ENCODE results near the gene GALNT2. TPM values are rescaled to one million over a fixed set of nuclear protein-coding genes. Genes with fewer than 3 reads are reported as not detected.
A peak's percentile ranks its signal among the peaks of the same experiment; 100 is the strongest.

The GALNT2 gene
- total and polyA plus RNA-seq, 9 of the 15 experiments (the other 6 are each of a cell fraction or from before 2014, with no cell fraction given), result 1.6 to 106 (median 51.9) TPM

DNA sequence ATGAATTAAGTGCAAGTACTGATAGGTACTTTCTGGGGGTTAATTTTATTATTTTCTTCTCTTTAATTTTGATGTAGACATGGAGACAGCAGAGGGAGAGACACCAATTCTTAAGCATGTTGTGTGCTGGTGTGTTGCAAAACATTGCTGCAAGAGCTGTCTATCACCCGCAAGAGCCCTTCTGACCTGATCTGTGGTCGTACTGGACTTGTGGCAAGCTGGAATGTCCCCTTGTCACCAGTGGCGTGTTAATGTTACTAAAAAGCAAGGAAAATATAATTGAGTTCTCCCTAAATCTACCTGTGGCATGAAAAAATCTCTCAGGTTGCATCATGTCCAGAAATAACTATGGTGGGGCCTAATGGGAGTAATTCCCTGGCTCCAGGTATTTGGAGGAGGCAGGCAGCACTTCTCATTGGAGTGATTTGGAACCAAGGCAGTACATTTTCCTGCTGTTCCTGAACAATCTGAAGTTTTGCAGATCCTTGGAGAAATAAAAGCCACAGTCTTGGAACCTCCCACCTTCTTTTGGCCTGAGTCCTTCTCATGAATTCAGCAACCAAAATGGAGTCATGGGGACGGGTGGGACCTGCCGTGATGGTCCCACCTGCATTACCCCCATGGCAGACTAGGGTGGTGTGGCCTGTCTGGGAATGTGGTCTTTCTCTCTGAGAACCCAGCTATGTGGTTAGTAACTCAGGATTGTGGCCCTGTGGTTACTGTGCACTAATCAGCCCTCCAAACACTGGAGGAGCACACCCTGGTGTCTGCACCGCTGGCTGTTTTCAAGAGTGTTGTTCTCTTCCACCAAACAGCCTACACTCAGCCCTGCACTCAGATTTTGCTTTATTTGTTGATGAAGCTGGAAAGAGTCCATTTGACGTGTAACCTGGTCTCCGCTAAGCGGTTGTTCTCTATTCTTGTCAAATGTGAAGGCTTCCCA lies 57.4 kb downstream of the GALNT2 start (continued):
- no peak for TF ChIP-seq HMG20A (CRISPR knock-in tag; conservative IDR thresholded peaks at IDR 0.05)
- TF ChIP-seq ZNF134 (CRISPR knock-in tag; conservative IDR thresholded peaks at IDR 0.05), result no peak
- TF ChIP-seq, protein P1, sequence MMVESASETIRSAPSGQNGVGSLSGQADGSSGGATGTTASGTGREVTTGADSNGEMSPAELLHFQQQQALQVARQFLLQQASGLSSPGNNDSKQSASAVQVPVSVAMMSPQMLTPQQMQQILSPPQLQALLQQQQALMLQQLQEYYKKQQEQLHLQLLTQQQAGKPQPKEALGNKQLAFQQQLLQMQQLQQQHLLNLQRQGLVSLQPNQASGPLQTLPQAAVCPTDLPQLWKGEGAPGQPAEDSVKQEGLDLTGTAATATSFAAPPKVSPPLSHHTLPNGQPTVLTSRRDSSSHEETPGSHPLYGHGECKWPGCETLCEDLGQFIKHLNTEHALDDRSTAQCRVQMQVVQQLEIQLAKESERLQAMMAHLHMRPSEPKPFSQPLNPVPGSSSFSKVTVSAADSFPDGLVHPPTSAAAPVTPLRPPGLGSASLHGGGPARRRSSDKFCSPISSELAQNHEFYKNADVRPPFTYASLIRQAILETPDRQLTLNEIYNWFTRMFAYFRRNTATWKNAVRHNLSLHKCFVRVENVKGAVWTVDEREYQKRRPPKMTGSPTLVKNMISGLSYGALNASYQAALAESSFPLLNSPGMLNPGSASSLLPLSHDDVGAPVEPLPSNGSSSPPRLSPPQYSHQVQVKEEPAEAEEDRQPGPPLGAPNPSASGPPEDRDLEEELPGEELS (CRISPR knock-in tag; IDR thresholded peaks at IDR 0.05; ENCODE audit: borderline replicate concordance), result no peak
- no peak for TF ChIP-seq RFX5 (IDR thresholded peaks at IDR 0.05; ENCODE audit: low read depth, low read length)
- no peak for TF ChIP-seq TAF15 (IDR thresholded peaks at IDR 0.05; ENCODE audit: low read depth, low read length)
- TF ChIP-seq SMAD2 (IDR thresholded peaks at IDR 0.05; ENCODE audit: low read depth, low read length), result no peak
- TF ChIP-seq PHF20 (IDR thresholded peaks at IDR 0.05; ENCODE audit: partially characterized antibody), result no peak
- TF ChIP-seq, protein P2, sequence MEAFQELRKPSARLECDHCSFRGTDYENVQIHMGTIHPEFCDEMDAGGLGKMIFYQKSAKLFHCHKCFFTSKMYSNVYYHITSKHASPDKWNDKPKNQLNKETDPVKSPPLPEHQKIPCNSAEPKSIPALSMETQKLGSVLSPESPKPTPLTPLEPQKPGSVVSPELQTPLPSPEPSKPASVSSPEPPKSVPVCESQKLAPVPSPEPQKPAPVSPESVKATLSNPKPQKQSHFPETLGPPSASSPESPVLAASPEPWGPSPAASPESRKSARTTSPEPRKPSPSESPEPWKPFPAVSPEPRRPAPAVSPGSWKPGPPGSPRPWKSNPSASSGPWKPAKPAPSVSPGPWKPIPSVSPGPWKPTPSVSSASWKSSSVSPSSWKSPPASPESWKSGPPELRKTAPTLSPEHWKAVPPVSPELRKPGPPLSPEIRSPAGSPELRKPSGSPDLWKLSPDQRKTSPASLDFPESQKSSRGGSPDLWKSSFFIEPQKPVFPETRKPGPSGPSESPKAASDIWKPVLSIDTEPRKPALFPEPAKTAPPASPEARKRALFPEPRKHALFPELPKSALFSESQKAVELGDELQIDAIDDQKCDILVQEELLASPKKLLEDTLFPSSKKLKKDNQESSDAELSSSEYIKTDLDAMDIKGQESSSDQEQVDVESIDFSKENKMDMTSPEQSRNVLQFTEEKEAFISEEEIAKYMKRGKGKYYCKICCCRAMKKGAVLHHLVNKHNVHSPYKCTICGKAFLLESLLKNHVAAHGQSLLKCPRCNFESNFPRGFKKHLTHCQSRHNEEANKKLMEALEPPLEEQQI (IDR thresholded peaks at IDR 0.05), result no peak
- TF ChIP-seq KLF13 (tag; IDR thresholded peaks at IDR 0.05; ENCODE audit: borderline replicate concordance, low read depth), result no peak
- no peak for TF ChIP-seq EP300 (IDR thresholded peaks at IDR 0.05; ENCODE audit: low read length)
- TF ChIP-seq TBP (optimal IDR thresholded peaks at IDR 0.05; ENCODE audit: low read depth, low read length), result no peak
- TF ChIP-seq MYBL2 (IDR thresholded peaks at IDR 0.05; ENCODE audit: low read depth), result no peak
- no peak for TF ChIP-seq MYBL2 (CRISPR knock-in tag; IDR thresholded peaks at IDR 0.05; ENCODE audit: borderline replicate concordance)
- no peak for TF ChIP-seq POLR3G (IDR thresholded peaks at IDR 0.05; ENCODE audit: extremely low read depth, insufficient read length, insufficient replicate concordance)
- no peak for TF ChIP-seq ZNF354B (CRISPR knock-in tag; IDR thresholded peaks at IDR 0.05)
- peak; percentile 64 for TF ChIP-seq DMBX1 (CRISPR knock-in tag; IDR thresholded peaks at IDR 0.05; ENCODE audit: borderline replicate concordance)
- no peak for TF ChIP-seq SP2 (IDR thresholded peaks at IDR 0.05; ENCODE audit: extremely low read depth, low read depth, low read length, poor library complexity, severe bottlenecking)
- TF ChIP-seq PTRF (tag; IDR thresholded peaks at IDR 0.05), result 0 out of 2 replicates have a peak, but pooled peaks have one; percentile 16
- no peak for TF ChIP-seq ZNF133 (CRISPR knock-in tag; IDR thresholded peaks at IDR 0.05)
- no peak for TF ChIP-seq ZNF695 (CRISPR knock-in tag; IDR thresholded peaks at IDR 0.05)
- no peak for TF ChIP-seq PURB (CRISPR knock-in tag; IDR thresholded peaks at IDR 0.05; ENCODE audit: low read depth)
- TF ChIP-seq ATF1 (CRISPR knock-in tag; IDR thresholded peaks at IDR 0.05), result no peak
- TF ChIP-seq ATF1 (tag; IDR thresholded peaks at IDR 0.05), result peak; percentile 8; the same call in 1 of the 2 replicates
- no peak for TF ChIP-seq SAFB (IDR thresholded peaks at IDR 0.05; ENCODE audit: borderline replicate concordance, low read depth, low read length)
- TF ChIP-seq MIER1 (IDR thresholded peaks at IDR 0.05; ENCODE audit: low read depth), result no peak
- TF ChIP-seq ZNF253 (CRISPR knock-in tag; conservative IDR thresholded peaks at IDR 0.05), result no peak

Measured in K562 (cell line).